Measurements from ENCODE around the gene MLLT10.

- TF ChIP-seq TAF1 (IDR thresholded peaks at IDR 0.05; ENCODE audit: borderline replicate concordance, low read depth, low read length) (no peak), POLR2A (IDR thresholded peaks at IDR 0.05; ENCODE audit: low read depth, low read length) (no peak), POLR2AphosphoS5 (IDR thresholded peaks at IDR 0.05; ENCODE audit: low read depth, low read length) (no peak)
Observed at GRCh38 chr10:21604651-21605050, 70.6 kb downstream of the MLLT10 start.
